Neuron (in vitro differentiated cells): ENCODE measurements around the gene FBXW10B.
"Not testable (repeated sequence)": the region's sequence is repeated elsewhere in the genome, so short reads cannot be mapped to it uniquely, and the experiment has no call there.

Experiments used
- H2AFZ ChIP-seq: one replicate; pipeline ENCODE4 v1.6.1; 2013; ENCODE audit warnings: low read depth, mild to moderate bottlenecking, inconsistent platforms, low read length, moderate library complexity
- H3K27me3 ChIP-seq: one replicate; pipeline ENCODE4 v1.6.1; 2013; ENCODE audit warnings: low read length; ENCODE audit not compliant: insufficient read depth
- H3K36me3 ChIP-seq: one replicate; pipeline ENCODE4 v1.6.1; 2013; ENCODE audit warnings: low read length; ENCODE audit not compliant: insufficient read depth
- H3K4me1 ChIP-seq: one replicate; pipeline ENCODE4 v1.6.1; 2013; ENCODE audit warnings: low read length; ENCODE audit not compliant: insufficient read depth
- H3K4me3 ChIP-seq: 2 replicates; pipeline ENCODE4 v1.5.1; 2013; ENCODE audit warnings: mild to moderate bottlenecking, low read length, moderate library complexity
- H3K9me3 ChIP-seq: one replicate; pipeline ENCODE4 v1.6.1; 2013; ENCODE audit warnings: low read length

Gene FBXW10B

DNA sequence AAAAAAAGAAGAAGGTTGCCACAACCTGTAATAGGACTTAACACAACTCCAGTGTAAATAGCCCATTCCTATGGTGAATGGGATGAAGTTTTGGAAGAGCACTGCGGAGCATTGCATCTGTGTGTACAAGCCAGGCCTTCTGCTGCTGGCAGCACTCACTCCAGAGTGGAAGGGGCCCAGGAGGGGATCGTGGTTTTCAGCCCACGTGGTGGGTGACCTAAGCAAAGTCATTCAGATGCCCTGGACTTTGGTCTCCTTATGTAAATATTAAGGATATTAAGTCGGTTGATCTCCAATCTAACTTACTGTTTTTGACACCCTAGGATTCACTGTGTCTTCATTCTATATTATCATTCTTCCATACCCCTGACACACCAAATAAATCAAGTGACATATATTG is 2.7 kb downstream of the FBXW10B start:
- not testable (repeated sequence) for H3K27me3 ChIP-seq, H3K4me3 ChIP-seq, H3K4me1 ChIP-seq, H2AFZ ChIP-seq, H3K9me3 ChIP-seq, H3K36me3 ChIP-seq

DNA sequence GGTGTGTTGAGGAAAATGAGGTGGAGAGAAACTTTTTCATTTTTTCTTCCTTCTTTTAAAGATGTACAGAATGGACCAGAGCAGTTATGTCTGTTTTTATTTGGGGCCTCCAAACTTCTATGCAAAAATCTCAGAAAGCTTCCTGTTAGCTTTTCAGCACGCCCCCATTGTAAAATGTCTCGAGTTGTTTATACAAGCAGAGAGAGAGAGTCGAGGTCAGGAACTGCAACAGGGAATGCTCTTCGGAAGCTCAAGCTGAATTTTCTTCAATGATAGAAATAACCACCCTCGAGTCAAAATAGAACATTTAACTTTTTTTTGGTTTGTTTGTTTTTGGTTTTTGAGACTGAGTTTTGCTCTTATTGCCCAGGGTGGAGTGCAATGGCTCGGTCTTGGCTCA is 3.7 kb downstream of the FBXW10B start:
- not testable (repeated sequence) for H2AFZ ChIP-seq, H3K4me1 ChIP-seq, H3K9me3 ChIP-seq, H3K4me3 ChIP-seq, H3K36me3 ChIP-seq, H3K27me3 ChIP-seq

DNA sequence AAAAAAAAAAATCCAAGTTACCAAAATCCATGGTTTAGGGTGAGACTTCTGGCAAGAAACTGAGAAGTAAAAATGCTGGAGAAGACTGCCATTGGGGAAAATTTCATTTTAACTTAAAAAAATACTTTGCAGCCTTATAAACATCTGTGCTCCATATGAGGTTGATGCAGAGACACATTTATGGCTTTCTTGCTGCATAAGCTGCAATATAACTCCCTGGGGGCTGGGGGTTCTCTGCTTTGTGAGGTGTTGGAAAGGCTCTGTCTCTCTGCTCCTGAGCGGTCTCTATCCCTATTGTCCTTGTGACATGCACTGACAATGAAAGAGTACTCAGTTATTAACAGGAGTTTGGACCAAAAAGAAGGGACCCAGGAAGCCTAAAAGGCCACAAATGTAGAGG is 6.4 kb downstream of the FBXW10B start:
- H3K4me1 ChIP-seq, H2AFZ ChIP-seq, H3K27me3 ChIP-seq, H3K9me3 ChIP-seq, H3K36me3 ChIP-seq, H3K4me3 ChIP-seq: not testable (repeated sequence)

DNA sequence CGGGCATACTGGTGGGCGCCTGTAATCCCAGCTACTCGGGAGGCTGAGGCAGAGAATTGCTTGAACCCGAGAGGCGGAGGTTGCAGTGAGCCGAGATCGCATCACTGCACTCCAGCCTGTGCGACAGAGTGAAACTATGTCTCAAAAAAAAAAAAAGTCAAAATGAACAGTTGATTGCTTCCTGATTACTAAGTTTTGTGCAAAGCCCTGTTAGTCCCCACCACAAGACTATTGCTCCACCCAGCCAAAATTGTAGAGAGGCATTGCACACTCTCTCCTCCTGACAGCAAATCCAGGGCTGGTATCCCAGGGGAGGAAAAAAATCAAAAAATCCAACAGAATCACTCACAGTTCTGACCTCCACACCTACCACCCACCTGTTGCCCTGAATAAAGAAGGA is 26.5 kb downstream of the FBXW10B start:
- H3K4me3 ChIP-seq, H3K4me1 ChIP-seq, H3K36me3 ChIP-seq, H3K27me3 ChIP-seq, H2AFZ ChIP-seq, H3K9me3 ChIP-seq: not testable (repeated sequence)

DNA sequence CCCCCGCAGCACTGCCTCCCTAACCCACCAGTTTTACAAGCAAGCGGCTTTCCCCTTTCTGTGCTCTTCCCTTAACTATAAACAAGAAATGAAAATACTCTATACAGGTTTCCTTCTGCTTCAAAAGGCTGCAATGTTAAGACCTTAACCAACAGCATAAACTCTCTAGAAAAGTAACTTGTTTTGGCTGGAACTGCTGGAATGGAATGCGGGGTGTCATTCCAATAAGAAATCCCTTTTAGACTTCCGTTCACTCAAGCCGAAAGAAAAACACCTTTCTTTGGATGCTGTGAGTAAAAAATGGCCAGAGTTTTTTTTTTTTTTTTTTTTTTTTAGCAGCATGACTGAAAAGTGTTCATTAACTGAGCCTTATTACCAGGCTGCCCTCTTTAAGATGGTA is 27.5 kb downstream of the FBXW10B start:
- H3K36me3 ChIP-seq, H3K4me1 ChIP-seq, H3K9me3 ChIP-seq, H2AFZ ChIP-seq, H3K27me3 ChIP-seq, H3K4me3 ChIP-seq: not testable (repeated sequence)

DNA sequence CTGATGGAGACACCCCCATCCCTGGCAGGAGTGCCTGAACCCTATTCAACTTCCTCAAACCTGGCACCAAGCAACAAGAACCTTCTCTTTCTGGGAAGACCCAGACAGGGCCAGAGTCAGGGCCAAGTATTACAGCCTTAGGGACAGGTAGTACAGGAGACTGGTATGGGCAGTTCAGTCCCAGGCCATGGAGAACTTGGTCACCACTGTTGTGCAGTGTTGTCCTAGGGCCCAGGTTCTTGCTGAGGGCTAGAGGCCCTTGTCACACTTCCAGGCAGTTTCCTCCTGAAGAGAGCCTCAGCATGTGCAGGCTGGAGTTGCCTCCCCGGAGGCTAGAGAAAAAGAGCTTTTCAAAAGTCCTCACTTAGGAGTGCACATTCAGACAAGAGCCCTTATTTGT is 28.7 kb downstream of the FBXW10B start:
- not testable (repeated sequence) for H2AFZ ChIP-seq, H3K9me3 ChIP-seq, H3K36me3 ChIP-seq

DNA sequence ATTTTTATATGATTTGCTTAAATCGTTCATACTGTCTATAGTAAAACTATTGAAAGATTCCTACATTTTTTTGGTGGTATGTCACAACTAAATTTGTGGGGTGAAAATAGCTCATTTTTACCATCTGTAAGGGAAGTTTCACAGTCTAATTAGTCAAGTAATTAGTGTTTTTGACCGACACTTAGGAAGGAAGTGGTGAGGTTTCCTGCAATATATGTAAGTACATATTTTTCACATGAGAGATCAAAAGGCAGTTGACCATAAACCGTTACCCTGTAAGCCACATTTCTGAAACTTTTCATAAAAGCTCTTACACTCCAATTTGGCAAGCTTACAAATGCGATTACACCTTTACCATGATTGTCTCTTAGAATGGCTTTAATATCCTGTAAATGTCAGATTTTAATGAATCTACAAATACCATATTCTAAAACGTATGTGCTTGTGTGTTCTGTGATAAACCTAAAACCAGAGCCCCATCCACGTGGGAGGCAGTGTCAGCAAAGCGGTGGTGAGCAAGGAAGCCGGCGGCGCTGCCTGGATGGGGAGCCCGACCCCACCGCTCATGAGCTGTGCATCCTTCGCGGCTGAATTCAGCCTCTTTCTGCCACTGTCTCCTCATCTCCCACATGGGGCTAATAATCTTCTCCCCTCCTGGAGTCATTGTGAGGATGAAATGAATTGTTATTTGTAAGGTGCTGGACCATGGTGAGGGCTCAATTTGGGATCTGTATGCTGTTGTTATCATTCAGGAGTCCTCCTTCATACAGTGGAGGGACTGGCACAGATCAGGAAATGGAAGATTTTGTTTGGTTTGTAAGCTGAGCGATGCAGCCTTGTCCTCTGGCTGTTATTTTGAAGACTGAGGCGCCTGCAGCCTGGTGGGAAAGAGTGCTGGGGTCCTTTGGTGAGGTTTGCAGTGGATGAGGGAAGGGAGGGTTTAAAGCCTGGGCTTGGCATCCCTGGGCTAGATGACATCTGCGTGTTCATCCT is 29.7 kb downstream of the FBXW10B start:
- H3K4me1 ChIP-seq: not testable (repeated sequence)

More for the DNA sequence above, 28.7 kb downstream of the FBXW10B start:
- not testable (repeated sequence) for H3K27me3 ChIP-seq, H3K4me3 ChIP-seq, H3K4me1 ChIP-seq

DNA sequence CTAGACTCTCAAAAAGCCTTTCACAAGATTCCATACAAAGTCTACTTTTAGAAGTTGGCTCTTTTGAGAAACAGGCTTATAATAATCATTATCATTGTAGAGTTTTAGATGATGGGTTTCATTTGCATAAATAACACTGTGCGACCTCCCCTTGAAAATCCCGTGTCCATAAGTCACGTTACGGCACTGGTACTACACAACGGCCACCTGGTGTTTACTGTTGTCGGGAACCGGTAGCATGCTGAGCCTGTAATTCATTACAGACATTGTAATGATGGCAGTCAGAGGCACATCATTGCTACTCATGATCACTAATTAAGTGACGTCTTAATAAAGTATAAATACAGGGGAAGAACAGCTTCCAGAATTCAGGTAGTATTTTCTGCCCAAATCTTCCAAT is 31.5 kb downstream of the FBXW10B start:
- H3K4me3 ChIP-seq, H3K4me1 ChIP-seq, H3K36me3 ChIP-seq: not testable (repeated sequence)

More for the DNA sequence above, 29.7 kb downstream of the FBXW10B start:
- not testable (repeated sequence) for H3K36me3 ChIP-seq, H2AFZ ChIP-seq, H3K4me3 ChIP-seq, H3K9me3 ChIP-seq, H3K27me3 ChIP-seq

DNA sequence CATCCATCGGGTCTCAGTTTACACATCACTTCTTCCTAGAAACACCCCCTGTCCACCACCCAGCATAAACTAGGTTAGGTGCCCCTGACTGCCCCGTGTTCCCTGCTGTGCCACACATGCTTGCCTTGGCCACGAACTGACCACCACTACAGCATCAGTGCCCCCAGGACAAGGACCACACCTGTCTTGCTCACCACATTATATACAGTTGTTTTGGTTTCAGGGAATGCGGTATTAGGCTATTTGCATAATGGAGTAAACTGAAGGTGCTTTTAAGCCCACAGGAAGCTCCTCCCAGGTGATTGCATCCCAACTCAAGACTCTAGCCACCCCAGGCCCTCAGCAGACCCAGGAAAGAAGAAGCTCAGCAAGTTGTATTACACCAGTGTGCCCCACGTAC is 36.2 kb downstream of the FBXW10B start:
- H3K4me1 ChIP-seq, H3K9me3 ChIP-seq, H3K27me3 ChIP-seq, H2AFZ ChIP-seq, H3K4me3 ChIP-seq, H3K36me3 ChIP-seq: not testable (repeated sequence)

More for the DNA sequence above, 31.5 kb downstream of the FBXW10B start:
- H3K9me3 ChIP-seq, H3K27me3 ChIP-seq, H2AFZ ChIP-seq: not testable (repeated sequence)

DNA sequence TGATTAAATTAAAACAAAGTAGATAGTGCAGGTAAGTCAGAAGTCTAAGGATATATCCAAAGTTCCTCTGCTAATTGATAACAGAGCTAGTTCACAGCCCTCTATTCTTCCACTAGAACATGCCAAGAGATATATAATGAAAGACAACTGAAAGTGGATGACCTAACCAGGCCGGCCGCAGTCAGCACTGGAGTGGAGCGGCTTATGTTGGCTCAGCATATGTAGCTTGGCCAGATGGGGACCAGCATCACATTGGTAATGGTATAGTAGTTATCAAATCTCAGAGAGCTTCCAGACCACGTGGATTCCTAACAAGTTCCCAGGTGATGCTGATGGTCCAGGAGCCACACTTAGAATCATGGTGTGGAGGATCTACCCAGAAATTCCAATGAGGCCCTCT is 38.0 kb downstream of the FBXW10B start:
- H3K4me3 ChIP-seq, H3K4me1 ChIP-seq, H3K27me3 ChIP-seq, H3K9me3 ChIP-seq, H3K36me3 ChIP-seq, H2AFZ ChIP-seq: not testable (repeated sequence)

DNA sequence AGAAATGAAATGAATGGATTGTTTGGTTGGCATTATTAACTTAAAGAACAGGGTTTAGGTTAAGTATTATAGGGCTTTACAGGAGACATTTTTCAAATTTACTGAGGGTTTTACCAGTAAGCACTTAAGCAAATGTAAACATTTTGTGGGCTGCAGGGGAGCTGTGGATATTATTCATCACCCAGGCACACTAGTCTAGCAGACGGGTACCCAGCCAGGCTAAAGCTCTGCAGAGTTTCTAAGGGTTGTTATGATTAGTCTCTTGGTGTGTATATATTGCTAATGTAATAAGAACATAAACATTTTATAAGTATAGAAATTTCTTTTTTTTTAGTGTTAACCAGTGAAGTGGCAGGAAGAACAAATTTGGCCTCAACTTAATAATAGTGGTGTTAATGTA is 42.7 kb downstream of the FBXW10B start:
- H3K27me3 ChIP-seq, H2AFZ ChIP-seq, H3K4me1 ChIP-seq, H3K36me3 ChIP-seq, H3K9me3 ChIP-seq, H3K4me3 ChIP-seq: not testable (repeated sequence)

DNA sequence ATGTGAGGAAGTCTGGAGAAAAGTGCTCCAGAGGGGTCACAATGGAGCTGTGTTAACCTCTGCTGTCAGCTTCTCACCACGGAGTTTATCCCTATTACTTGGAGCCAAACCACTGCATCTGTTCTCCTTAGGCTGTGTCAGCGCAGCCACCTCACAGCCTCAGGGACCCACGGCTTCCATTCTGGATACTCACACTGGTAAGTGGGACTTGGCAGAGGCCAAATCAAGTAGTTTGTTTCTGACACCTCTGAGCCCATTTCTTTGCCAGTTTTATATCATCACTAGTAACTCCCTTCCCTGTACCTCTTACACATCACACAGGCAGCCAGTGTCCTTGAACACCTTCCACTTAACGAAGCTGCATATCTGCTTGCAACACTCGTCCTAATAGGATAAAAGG is 44.8 kb downstream of the FBXW10B start:
- H3K27me3 ChIP-seq, H2AFZ ChIP-seq, H3K4me1 ChIP-seq, H3K4me3 ChIP-seq, H3K9me3 ChIP-seq, H3K36me3 ChIP-seq: not testable (repeated sequence)

DNA sequence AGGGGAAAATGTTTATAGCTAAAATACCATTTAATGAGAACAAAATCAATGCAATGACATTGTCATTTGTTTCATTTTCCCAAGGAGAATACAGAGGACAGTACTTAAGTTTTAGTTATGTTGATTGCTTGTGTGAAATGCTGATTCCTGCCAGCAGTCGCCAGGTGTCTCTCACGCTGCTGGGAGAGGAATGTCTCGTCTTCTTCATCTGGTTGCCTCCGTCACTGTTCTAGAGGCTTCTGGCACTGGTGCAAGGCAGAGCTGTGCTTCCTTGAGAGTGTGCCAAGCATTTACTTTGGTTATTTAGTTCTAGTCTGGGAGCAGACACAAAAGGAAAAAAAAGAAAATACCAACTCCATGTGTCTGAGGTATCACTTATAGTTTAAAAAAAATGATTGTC is 45.6 kb downstream of the FBXW10B start:
- not testable (repeated sequence) for H2AFZ ChIP-seq, H3K4me1 ChIP-seq, H3K36me3 ChIP-seq, H3K27me3 ChIP-seq, H3K4me3 ChIP-seq, H3K9me3 ChIP-seq
